ENCODE results near the gene TBK1. TPM values are rescaled to one million over a fixed set of nuclear protein-coding genes. Genes with fewer than 3 reads are reported as not detected.

The TBK1 gene
- total RNA-seq, 1 experiment from 2014 or later: 23.6 TPM

GRCh38 chr12:64457032-64457431 lies 5.1 kb downstream of the TBK1 start:
- Histone ChIP-seq H4K91ac (ENCODE audit: insufficient read length, low read depth, low read length) (no peak overlapping the region), H2BK5ac (ENCODE audit: insufficient read length, low read length) (no peak overlapping the region), H2BK20ac (ENCODE audit: low read depth, low read length, poor library complexity, severe bottlenecking) (no peak overlapping the region), H4K20me1 (ENCODE audit: control insufficient read depth, insufficient read depth, insufficient read length) (no peaks in the 10 kb centered on the region), H2AK5ac (ENCODE audit: insufficient read length, low read length) (no peak overlapping the region), H2BK12ac (ENCODE audit: insufficient read length, low read depth, low read length) (no peak overlapping the region), H3K18ac (ENCODE audit: insufficient read length, low read depth, low read length) (no peak overlapping the region), H2BK120ac (ENCODE audit: low read depth, low read length, poor library complexity, severe bottlenecking) (no peak overlapping the region), H3K23ac (ENCODE audit: insufficient read length, low read depth, low read length) (no peak overlapping the region), H2AFZ (ENCODE audit: low read length) (no peak overlapping the region), H3K79me2 (ENCODE audit: insufficient read depth, low read length) (peaks cover 19% of the 10 kb centered on the region; the same call in 1 of the 2 replicates), H3K27me3 (ENCODE audit: insufficient read depth, low read length) (no peaks in the 10 kb centered on the region), H3T11ph (ENCODE audit: low read length) (no peak overlapping the region), H3K4ac (ENCODE audit: low read depth, low read length) (no peak overlapping the region), H3K23me2 (ENCODE audit: insufficient read length, low read depth, low read length, poor library complexity, severe bottlenecking) (peaks cover 4% of the 10 kb centered on the region), H3K79me1 (ENCODE audit: insufficient read depth, low read depth, low read length, poor library complexity, severe bottlenecking) (peaks cover 7% of the 10 kb centered on the region), H3K4me1 (ENCODE audit: insufficient read depth, low read length) (peaks cover 2% of the 10 kb centered on the region; the same call in 1 of the 2 replicates), H4K8ac (replicated peaks; ENCODE audit: insufficient read length, low read depth, low read length) (no peak overlapping the region), H3K4me2 (ENCODE audit: insufficient read depth, insufficient read length, low read length) (no peak overlapping the region), H2BK15ac (ENCODE audit: low read depth, low read length) (no peak overlapping the region), H3K9ac (ENCODE audit: extremely low read depth, insufficient read length, low read length) (no peak overlapping the region), H4K5ac (ENCODE audit: insufficient read length, low read depth, low read length) (no peak overlapping the region), H3K27ac (ENCODE audit: insufficient read length, low read depth, low read length) (no peak overlapping the region), H3K9me3 (ENCODE audit: control insufficient read depth, low read depth, low read length) (no peaks in the 10 kb centered on the region), H3K56ac (ENCODE audit: insufficient read length, low read depth, low read length) (no peak overlapping the region), H3K14ac (ENCODE audit: insufficient read depth, low read length) (no peak overlapping the region)
- H3K27me3 Mint-ChIP-seq (ENCODE audit: low read depth): no peaks in the 10 kb centered on the region
- no peaks in the 10 kb centered on the region for H3K9me3 Mint-ChIP-seq
- DNase-seq: no peak
- no CpG with 5 or more reads among the region's 6 CpGs for WGBS (ENCODE audit: extremely low coverage, insufficient read length, low lambda C conversion rate)
- H3K36me3 Mint-ChIP-seq (ENCODE audit: insufficient read depth in 1 of 3, low read depth in 3 of 3): peaks cover 9 to 34% (median 24%) of the 10 kb centered on the region in 3 experiments; a peak in 6 of 7 replicates
- no peak overlapping the region for H3K4me3 Mint-ChIP-seq
- peaks cover 15 to 20% of the 10 kb centered on the region in 2 experiments for H3K4me1 Mint-ChIP-seq
- TF ChIP-seq, protein P1, sequence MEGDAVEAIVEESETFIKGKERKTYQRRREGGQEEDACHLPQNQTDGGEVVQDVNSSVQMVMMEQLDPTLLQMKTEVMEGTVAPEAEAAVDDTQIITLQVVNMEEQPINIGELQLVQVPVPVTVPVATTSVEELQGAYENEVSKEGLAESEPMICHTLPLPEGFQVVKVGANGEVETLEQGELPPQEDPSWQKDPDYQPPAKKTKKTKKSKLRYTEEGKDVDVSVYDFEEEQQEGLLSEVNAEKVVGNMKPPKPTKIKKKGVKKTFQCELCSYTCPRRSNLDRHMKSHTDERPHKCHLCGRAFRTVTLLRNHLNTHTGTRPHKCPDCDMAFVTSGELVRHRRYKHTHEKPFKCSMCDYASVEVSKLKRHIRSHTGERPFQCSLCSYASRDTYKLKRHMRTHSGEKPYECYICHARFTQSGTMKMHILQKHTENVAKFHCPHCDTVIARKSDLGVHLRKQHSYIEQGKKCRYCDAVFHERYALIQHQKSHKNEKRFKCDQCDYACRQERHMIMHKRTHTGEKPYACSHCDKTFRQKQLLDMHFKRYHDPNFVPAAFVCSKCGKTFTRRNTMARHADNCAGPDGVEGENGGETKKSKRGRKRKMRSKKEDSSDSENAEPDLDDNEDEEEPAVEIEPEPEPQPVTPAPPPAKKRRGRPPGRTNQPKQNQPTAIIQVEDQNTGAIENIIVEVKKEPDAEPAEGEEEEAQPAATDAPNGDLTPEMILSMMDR (conservative IDR thresholded peaks at IDR 0.05): no peak
- H3K27ac Mint-ChIP-seq: no peak overlapping the region
